ENCODE results near the gene LRP6. TPM values are rescaled to one million over a fixed set of nuclear protein-coding genes. Genes with fewer than 3 reads are reported as not detected.

Gene LRP6
- total and polyA plus RNA-seq, 2 of the 13 experiments (the other 11 are each of a cell fraction or from before 2014, with no cell fraction given), result 33.8 to 42.0 TPM

DNA sequence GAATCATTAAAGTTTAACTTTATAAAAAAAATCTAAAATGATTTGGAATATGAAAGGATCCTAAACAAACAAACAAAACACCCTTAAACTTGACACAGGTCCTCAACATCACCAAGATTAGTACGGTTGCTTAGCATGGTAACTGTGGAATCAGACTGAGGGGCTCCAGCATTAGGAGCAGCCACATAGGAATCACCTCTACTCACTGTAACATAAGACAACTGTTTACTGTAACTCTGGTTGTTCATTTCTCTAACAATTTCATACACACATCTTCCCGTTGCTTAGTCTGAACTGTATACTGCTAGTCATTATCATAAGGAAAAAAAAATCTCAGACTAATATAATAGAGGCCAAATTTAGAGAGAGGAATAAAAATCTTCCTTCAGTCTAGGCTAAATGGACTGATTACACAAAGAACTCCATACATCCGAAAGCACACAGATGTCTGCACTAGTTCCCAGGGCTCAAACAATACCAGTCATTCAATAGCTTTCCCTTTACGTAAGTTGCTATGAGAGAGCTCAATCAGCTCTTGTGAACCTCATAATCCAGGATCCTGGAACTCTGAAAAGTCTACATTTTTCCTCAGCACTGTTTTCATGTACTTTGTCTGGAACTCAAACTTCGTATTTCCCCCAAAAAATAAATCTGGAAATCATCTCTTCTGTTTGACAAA, 26.0 kb downstream of the LRP6 start (continued):
- TF ChIP-seq, protein P1, sequence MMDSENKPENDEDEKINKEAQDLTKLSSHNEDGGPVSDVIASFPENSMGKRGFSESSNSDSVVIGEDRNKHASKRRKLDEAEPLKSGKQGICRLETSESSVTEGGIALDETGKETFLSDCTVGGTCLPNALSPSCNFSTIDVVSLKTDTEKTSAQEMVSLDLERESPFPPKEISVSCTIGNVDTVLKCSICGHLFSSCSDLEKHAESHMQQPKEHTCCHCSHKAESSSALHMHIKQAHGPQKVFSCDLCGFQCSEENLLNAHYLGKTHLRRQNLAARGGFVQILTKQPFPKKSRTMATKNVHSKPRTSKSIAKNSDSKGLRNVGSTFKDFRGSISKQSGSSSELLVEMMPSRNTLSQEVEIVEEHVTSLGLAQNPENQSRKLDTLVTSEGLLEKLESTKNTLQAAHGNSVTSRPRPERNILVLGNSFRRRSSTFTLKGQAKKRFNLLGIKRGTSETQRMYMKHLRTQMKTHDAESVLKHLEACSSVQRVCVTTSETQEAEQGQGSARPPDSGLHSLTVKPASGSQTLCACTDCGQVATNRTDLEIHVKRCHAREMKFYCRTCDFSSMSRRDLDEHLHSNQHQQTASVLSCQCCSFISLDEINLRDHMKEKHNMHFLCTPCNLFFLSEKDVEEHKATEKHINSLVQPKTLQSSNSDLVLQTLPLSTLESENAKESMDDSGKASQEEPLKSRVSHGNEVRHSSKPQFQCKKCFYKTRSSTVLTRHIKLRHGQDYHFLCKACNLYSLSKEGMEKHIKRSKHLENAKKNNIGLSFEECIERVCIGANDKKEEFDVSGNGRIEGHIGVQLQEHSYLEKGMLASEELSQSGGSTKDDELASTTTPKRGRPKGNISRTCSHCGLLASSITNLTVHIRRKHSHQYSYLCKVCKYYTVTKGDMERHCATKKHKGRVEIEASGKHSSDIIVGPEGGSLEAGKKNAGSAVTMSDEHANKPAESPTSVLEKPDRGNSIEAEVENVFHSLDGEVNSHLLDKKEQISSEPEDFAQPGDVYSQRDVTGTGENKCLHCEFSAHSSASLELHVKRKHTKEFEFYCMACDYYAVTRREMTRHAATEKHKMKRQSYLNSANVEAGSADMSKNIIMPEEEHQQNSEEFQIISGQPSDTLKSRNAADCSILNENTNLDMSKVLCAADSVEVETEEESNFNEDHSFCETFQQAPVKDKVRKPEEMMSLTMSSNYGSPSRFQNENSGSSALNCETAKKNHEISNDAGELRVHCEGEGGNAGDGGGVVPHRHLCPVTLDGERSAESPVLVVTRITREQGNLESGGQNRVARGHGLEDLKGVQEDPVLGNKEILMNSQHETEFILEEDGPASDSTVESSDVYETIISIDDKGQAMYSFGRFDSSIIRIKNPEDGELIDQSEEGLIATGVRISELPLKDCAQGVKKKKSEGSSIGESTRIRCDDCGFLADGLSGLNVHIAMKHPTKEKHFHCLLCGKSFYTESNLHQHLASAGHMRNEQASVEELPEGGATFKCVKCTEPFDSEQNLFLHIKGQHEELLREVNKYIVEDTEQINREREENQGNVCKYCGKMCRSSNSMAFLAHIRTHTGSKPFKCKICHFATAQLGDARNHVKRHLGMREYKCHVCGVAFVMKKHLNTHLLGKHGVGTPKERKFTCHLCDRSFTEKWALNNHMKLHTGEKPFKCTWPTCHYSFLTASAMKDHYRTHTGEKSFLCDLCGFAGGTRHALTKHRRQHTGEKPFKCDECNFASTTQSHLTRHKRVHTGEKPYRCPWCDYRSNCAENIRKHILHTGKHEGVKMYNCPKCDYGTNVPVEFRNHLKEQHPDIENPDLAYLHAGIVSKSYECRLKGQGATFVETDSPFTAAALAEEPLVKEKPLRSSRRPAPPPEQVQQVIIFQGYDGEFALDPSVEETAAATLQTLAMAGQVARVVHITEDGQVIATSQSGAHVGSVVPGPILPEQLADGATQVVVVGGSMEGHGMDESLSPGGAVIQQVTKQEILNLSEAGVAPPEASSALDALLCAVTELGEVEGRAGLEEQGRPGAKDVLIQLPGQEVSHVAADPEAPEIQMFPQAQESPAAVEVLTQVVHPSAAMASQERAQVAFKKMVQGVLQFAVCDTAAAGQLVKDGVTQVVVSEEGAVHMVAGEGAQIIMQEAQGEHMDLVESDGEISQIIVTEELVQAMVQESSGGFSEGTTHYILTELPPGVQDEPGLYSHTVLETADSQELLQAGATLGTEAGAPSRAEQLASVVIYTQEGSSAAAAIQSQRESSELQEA (CRISPR knock-in tag; IDR thresholded peaks at IDR 0.05; ENCODE audit: not compliant biosample characterization), result no peak
- TF ChIP-seq CHD2 (IDR thresholded peaks at IDR 0.05; ENCODE audit: low read depth, low read length) (no peak), NR1H2 (CRISPR knock-in tag; IDR thresholded peaks at IDR 0.05; ENCODE audit: borderline replicate concordance, low read depth) (no peak), RARA (CRISPR knock-in tag; IDR thresholded peaks at IDR 0.05) (peak; percentile 28; the same call in 1 of the 2 replicates), ZNF652 (CRISPR knock-in tag; IDR thresholded peaks at IDR 0.05; ENCODE audit: borderline replicate concordance, low read depth) (no peak), NFKBIZ (CRISPR knock-in tag; IDR thresholded peaks at IDR 0.05) (no peak), SOX13 (IDR thresholded peaks at IDR 0.05) (no peak), SOX13 (CRISPR knock-in tag; conservative IDR thresholded peaks at IDR 0.05 in 1 of 2, IDR thresholded peaks at IDR 0.05 in 1 of 2) (peak in 1 of 2 experiments; percentile 81; a peak in 2 of 4 replicates), GFI1 (CRISPR knock-in tag; IDR thresholded peaks at IDR 0.05; ENCODE audit: borderline replicate concordance) (peak; percentile 63; the same call in 1 of the 2 replicates), NCOR1 (IDR thresholded peaks at IDR 0.05; ENCODE audit: borderline replicate concordance, low read length) (peak; percentile 34; the same call in 1 of the 2 replicates), HMGA1 (CRISPR knock-in tag; conservative IDR thresholded peaks at IDR 0.05) (no peak), ZNF24 (IDR thresholded peaks at IDR 0.05) (0 out of 2 replicates have a peak, but pooled peaks have one; percentile 29), ZNF430 (CRISPR knock-in tag; IDR thresholded peaks at IDR 0.05) (no peak), ELF4 (CRISPR knock-in tag; IDR thresholded peaks at IDR 0.05; ENCODE audit: borderline replicate concordance) (0 out of 2 replicates have a peak, but pooled peaks have one; percentile 27), HOXA7 (CRISPR knock-in tag; IDR thresholded peaks at IDR 0.05) (no peak), ZNF20 (CRISPR knock-in tag; IDR thresholded peaks at IDR 0.05) (no peak), ZFYVE20 (CRISPR knock-in tag; IDR thresholded peaks at IDR 0.05; ENCODE audit: borderline replicate concordance, low read depth) (no peak), NFYB (CRISPR knock-in tag; IDR thresholded peaks at IDR 0.05) (no peak)
- TF ChIP-seq, protein P2, sequence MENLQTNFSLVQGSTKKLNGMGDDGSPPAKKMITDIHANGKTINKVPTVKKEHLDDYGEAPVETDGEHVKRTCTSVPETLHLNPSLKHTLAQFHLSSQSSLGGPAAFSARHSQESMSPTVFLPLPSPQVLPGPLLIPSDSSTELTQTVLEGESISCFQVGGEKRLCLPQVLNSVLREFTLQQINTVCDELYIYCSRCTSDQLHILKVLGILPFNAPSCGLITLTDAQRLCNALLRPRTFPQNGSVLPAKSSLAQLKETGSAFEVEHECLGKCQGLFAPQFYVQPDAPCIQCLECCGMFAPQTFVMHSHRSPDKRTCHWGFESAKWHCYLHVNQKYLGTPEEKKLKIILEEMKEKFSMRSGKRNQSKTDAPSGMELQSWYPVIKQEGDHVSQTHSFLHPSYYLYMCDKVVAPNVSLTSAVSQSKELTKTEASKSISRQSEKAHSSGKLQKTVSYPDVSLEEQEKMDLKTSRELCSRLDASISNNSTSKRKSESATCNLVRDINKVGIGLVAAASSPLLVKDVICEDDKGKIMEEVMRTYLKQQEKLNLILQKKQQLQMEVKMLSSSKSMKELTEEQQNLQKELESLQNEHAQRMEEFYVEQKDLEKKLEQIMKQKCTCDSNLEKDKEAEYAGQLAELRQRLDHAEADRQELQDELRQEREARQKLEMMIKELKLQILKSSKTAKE (CRISPR knock-in tag; IDR thresholded peaks at IDR 0.05; ENCODE audit: borderline replicate concordance), result peak; percentile 29; the same call in 1 of the 2 replicates

All from HepG2 (cell line).